Stimulated activated CD4-positive, alpha-beta T cell treated with anti-CD3 and anti-CD28 coated beads, Interleukin-2, amount 100 ng/mL, for 24 hours (primary cell): ENCODE results near the gene BNIP5.

Experiments used
- DNase-seq, 2 donors: peaks; one replicate each; pipeline ENCODE4 v3.0.0-alpha.2; 2020

BNIP5 gene

GRCh38 chr6:36336779-36337241 is at the start of gene BNIP5:
BNIP5 (minus strand) TSS chr6:36336888; CDS start chr6:36330690, 6,198 bp downstream.
- no peak for DNase-seq

GRCh38 chr6:36384095-36384494 is 47.4 kb upstream of the BNIP5 start:
- DNase-seq: no peak

- no peak for DNase-seq
Observed at GRCh38 chr6:36383606-36384005, 46.9 kb upstream of the BNIP5 start.

- no peak for DNase-seq
Observed at GRCh38 chr6:36382976-36383375, 46.3 kb upstream of the BNIP5 start.

GRCh38 chr6:36381502-36382389 is 45.1 kb upstream of the BNIP5 start:
- DNase-seq: no peak

GRCh38 chr6:36380166-36380565 is 43.5 kb upstream of the BNIP5 start:
- DNase-seq: no peak

- DNase-seq: no peak
Observed at GRCh38 chr6:36378936-36379335, 42.2 kb upstream of the BNIP5 start.

GRCh38 chr6:36378243-36378920 is 41.7 kb upstream of the BNIP5 start:
- no peak for DNase-seq

GRCh38 chr6:36377594-36377993 is 40.9 kb upstream of the BNIP5 start:
- no peak for DNase-seq

GRCh38 chr6:36376742-36377141 is 40.1 kb upstream of the BNIP5 start:
- no peak for DNase-seq

- no peak for DNase-seq
Observed at GRCh38 chr6:36376183-36376582, 39.5 kb upstream of the BNIP5 start.

- no peak for DNase-seq
Observed at GRCh38 chr6:36375644-36376155, 39.0 kb upstream of the BNIP5 start.

GRCh38 chr6:36374972-36375371 is 38.3 kb upstream of the BNIP5 start:
- DNase-seq: no peak

GRCh38 chr6:36374194-36374593 is 37.5 kb upstream of the BNIP5 start:
- no peak for DNase-seq

GRCh38 chr6:36373368-36374019 is 36.8 kb upstream of the BNIP5 start:
- DNase-seq: no peak

GRCh38 chr6:36372088-36372487 is 35.4 kb upstream of the BNIP5 start:
- no peak for DNase-seq

GRCh38 chr6:36371211-36371610 is 34.5 kb upstream of the BNIP5 start:
- DNase-seq: no peak

GRCh38 chr6:36370638-36371037 is 34.0 kb upstream of the BNIP5 start:
- no peak for DNase-seq

GRCh38 chr6:36368921-36369865 is 32.5 kb upstream of the BNIP5 start:
- no peak for DNase-seq

GRCh38 chr6:36368421-36368820 is 31.7 kb upstream of the BNIP5 start:
- no peak for DNase-seq

GRCh38 chr6:36367743-36368142 is 31.1 kb upstream of the BNIP5 start:
- no peak for DNase-seq
